ENCODE data around the gene MAP2K5. TPM values are rescaled to one million over a fixed set of nuclear protein-coding genes. Genes with fewer than 3 reads are reported as not detected.

MAP2K5 gene
- total and polyA plus RNA-seq, 9 of the 15 experiments (the other 6 are each of a cell fraction or from before 2014, with no cell fraction given) = 0.41 to 16.5 (median 7.5) TPM

DNA sequence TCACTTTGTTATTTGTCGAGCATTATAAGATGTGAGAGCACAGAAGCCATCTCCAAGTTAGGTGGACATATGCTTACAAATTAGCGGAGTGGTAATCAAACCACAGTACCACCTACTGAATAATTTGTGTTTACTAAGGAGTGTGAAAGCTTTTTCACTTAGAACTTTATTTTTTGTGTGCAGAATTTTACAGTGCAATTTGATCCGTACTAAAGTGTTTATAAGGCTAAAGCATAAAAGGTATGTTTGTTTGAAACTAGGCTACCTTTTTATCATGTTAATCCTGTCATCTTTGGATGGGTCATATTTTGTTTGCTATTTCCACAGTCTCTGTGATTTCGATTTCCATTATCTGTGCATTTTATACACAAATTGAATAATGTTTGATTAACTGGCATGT is 37.5 kb downstream of the MAP2K5 start:
- H3K79me2 ChIP-seq (ENCODE audit: control insufficient read depth, insufficient read depth, low read length) = no peaks in the 10 kb centered on the region
- no peak overlapping the region for H3K4me3 ChIP-seq
- no peaks in the 10 kb centered on the region for H3K27me3 ChIP-seq (ENCODE audit: control insufficient read depth in 2 of 2, insufficient read depth in 2 of 2, low read length in 2 of 2)
- no TSS peak for BruUV-seq (replicated peaks)
- DNase-seq (ENCODE audit: extremely low read depth in 1 of 4, low spot score in 3 of 4) (no peak), FAIRE-seq (no peak), ATAC-seq (no peak)
- H3K4me2 ChIP-seq (ENCODE audit: insufficient read depth, low read length) = no peak overlapping the region
- H4K20me1 ChIP-seq (replicated peaks; ENCODE audit: control insufficient read depth, insufficient read depth, low read length) = no peaks in the 10 kb centered on the region
- H2AFZ ChIP-seq (ENCODE audit: low read depth, low read length) = no peak overlapping the region
- no peaks in the 10 kb centered on the region for H3K9me1 ChIP-seq (ENCODE audit: control insufficient read depth, insufficient read depth, low read length)
- ChIA-PET CTCF (ENCODE audit: low intra/inter-chr PET ratio) (no interaction called here), POLR2A (interaction anchor here (1.0 kb wide), 1 partner anchor 23 kb away, joined by 3 read pairs; no protein-coding TSS in a partner anchor)
- H3K9me3 ChIP-seq (replicated peaks; ENCODE audit: control insufficient read depth, insufficient read depth, low read depth, low read length) = no peaks in the 10 kb centered on the region
- H3K4me1 ChIP-seq (replicated peaks in 1 of 2; ENCODE audit: control insufficient read depth in 2 of 2, insufficient read depth in 2 of 2, low read length in 2 of 2) = no peaks in the 10 kb centered on the region
- WGBS (ENCODE audit: insufficient coverage, low coverage, missing lambda C conversion rate) = 65% methylated on average over 4 of the region's 4 CpGs
- in situ Hi-C loops (cut with MboI) (no loop called here), intact Hi-C loops (cut with micrococcal nuclease) (no loop called here)
- no peaks in the 10 kb centered on the region for H3K36me3 ChIP-seq (ENCODE audit: control insufficient read depth, insufficient read depth, low read length)
- no peak overlapping the region for H3K27ac ChIP-seq (ENCODE audit: extremely low read depth, low read depth, low read length)
- no peak overlapping the region for H3K9ac ChIP-seq (ENCODE audit: insufficient read depth in 1 of 2, low read depth in 2 of 2, low read length in 2 of 2)
- no peak for TF ChIP-seq ZEB2 (IDR thresholded peaks at IDR 0.05)
- TF ChIP-seq, protein P1, sequence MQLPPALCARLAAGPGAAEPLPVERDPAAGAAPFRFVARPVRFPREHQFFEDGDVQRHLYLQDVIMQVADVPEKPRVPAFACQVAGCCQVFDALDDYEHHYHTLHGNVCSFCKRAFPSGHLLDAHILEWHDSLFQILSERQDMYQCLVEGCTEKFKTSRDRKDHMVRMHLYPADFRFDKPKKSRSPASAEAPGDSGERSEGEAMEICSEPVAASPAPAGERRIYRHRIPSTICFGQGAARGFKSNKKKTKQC (CRISPR knock-in tag; IDR thresholded peaks at IDR 0.05) = no peak
- no peak for TF ChIP-seq SAFB2 (IDR thresholded peaks at IDR 0.05; ENCODE audit: borderline replicate concordance, low read depth, low read length, severe bottlenecking)
- no peak for TF ChIP-seq SUPT5H (IDR thresholded peaks at IDR 0.05)
- TF ChIP-seq, protein P2, sequence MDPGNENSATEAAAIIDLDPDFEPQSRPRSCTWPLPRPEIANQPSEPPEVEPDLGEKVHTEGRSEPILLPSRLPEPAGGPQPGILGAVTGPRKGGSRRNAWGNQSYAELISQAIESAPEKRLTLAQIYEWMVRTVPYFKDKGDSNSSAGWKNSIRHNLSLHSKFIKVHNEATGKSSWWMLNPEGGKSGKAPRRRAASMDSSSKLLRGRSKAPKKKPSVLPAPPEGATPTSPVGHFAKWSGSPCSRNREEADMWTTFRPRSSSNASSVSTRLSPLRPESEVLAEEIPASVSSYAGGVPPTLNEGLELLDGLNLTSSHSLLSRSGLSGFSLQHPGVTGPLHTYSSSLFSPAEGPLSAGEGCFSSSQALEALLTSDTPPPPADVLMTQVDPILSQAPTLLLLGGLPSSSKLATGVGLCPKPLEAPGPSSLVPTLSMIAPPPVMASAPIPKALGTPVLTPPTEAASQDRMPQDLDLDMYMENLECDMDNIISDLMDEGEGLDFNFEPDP (CRISPR knock-in tag; IDR thresholded peaks at IDR 0.05) = no peak
- no peak for TF ChIP-seq TEAD2 (tag; IDR thresholded peaks at IDR 0.05)
- TF ChIP-seq, protein P3, sequence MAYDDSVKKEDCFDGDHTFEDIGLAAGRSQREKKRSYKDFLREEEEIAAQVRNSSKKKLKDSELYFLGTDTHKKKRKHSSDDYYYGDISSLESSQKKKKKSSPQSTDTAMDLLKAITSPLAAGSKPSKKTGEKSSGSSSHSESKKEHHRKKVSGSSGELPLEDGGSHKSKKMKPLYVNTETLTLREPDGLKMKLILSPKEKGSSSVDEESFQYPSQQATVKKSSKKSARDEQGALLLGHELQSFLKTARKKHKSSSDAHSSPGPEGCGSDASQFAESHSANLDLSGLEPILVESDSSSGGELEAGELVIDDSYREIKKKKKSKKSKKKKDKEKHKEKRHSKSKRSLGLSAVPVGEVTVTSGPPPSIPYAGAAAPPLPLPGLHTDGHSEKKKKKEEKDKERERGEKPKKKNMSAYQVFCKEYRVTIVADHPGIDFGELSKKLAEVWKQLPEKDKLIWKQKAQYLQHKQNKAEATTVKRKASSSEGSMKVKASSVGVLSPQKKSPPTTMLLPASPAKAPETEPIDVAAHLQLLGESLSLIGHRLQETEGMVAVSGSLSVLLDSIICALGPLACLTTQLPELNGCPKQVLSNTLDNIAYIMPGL (CRISPR knock-in tag; IDR thresholded peaks at IDR 0.05) = no peak
- TF ChIP-seq ETV6 (IDR thresholded peaks at IDR 0.05; ENCODE audit: borderline replicate concordance in 1 of 2, low read depth in 2 of 2, low read length in 1 of 2) = no peak
- TF ChIP-seq ETV6 (CRISPR knock-in tag; IDR thresholded peaks at IDR 0.05; ENCODE audit: borderline replicate concordance) = no peak
- no peak for TF ChIP-seq KHSRP (IDR thresholded peaks at IDR 0.05)
- no peak for TF ChIP-seq SRSF1 (IDR thresholded peaks at IDR 0.05; ENCODE audit: low read depth, low read length)
- TF ChIP-seq, protein P4, sequence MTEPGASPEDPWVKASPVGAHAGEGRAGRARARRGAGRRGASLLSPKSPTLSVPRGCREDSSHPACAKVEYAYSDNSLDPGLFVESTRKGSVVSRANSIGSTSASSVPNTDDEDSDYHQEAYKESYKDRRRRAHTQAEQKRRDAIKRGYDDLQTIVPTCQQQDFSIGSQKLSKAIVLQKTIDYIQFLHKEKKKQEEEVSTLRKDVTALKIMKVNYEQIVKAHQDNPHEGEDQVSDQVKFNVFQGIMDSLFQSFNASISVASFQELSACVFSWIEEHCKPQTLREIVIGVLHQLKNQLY (CRISPR knock-in tag; conservative IDR thresholded peaks at IDR 0.05) = no peak
- TF ChIP-seq, protein P5, sequence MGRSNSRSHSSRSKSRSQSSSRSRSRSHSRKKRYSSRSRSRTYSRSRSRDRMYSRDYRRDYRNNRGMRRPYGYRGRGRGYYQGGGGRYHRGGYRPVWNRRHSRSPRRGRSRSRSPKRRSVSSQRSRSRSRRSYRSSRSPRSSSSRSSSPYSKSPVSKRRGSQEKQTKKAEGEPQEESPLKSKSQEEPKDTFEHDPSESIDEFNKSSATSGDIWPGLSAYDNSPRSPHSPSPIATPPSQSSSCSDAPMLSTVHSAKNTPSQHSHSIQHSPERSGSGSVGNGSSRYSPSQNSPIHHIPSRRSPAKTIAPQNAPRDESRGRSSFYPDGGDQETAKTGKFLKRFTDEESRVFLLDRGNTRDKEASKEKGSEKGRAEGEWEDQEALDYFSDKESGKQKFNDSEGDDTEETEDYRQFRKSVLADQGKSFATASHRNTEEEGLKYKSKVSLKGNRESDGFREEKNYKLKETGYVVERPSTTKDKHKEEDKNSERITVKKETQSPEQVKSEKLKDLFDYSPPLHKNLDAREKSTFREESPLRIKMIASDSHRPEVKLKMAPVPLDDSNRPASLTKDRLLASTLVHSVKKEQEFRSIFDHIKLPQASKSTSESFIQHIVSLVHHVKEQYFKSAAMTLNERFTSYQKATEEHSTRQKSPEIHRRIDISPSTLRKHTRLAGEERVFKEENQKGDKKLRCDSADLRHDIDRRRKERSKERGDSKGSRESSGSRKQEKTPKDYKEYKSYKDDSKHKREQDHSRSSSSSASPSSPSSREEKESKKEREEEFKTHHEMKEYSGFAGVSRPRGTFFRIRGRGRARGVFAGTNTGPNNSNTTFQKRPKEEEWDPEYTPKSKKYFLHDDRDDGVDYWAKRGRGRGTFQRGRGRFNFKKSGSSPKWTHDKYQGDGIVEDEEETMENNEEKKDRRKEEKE (IDR thresholded peaks at IDR 0.05; ENCODE audit: borderline replicate concordance in 1 of 2, control insufficient read depth in 1 of 2, low read depth in 2 of 2, low read length in 1 of 2) = no peak
- TF ChIP-seq SRSF3 (IDR thresholded peaks at IDR 0.05; ENCODE audit: insufficient read depth, low read length) = no peak
